Astrocyte (in vitro differentiated cells and primary cell): ENCODE results near the gene TGFB1. TPM values are rescaled to one million over a fixed set of nuclear protein-coding genes. Genes with fewer than 3 reads are reported as not detected.
A peak's percentile ranks its signal among the peaks of the same experiment; 100 is the strongest.

Experiments
- DNase-seq: peaks from one replicate; pipeline ENCODE4 v3.0.0-alpha.2; 2010; ENCODE audit warnings: low read depth
- FAIRE-seq: peaks from 2 replicates; lab custom pipeline; 2011; peaks lifted over from hg19 to GRCh38; lab: Jason Lieb, UNC
- H2AFZ ChIP-seq: 2 replicates; pipeline ENCODE4 v1.6.0; 2012; ENCODE audit warnings: low read depth, low read length, inconsistent platforms
- H3K27ac ChIP-seq: 2 replicates; pipeline ENCODE4 v1.5.1; 2011; ENCODE audit warnings: low read depth, low read length, inconsistent platforms
- H3K27me3 ChIP-seq: 2 replicates; pipeline ENCODE4 v1.6.0; 2011; ENCODE audit warnings: low read length, inconsistent platforms; ENCODE audit not compliant: insufficient read depth
- H3K36me3 ChIP-seq: 2 replicates; pipeline ENCODE4 v1.5.1; 2011; ENCODE audit warnings: low read length, inconsistent platforms; ENCODE audit not compliant: insufficient read depth
- H3K4me1 ChIP-seq: 2 replicates; pipeline ENCODE4 v1.5.1; 2011; ENCODE audit warnings: low read length, inconsistent platforms; ENCODE audit not compliant: insufficient read depth
- H3K4me2 ChIP-seq: 2 replicates; pipeline ENCODE4 v1.6.0; 2012; ENCODE audit warnings: low read length, inconsistent platforms
- H3K4me3 ChIP-seq: 2 replicates; pipeline ENCODE4 v1.5.1; 2011; ENCODE audit warnings: low read depth, mild to moderate bottlenecking, low read length, inconsistent platforms; ENCODE audit not compliant: insufficient read depth
- H3K79me2 ChIP-seq: 2 replicates; pipeline ENCODE4 v1.6.0; 2012; ENCODE audit warnings: mild to moderate bottlenecking, low read length, inconsistent platforms; ENCODE audit not compliant: insufficient read depth
- H3K9ac ChIP-seq: 2 replicates; pipeline ENCODE4 v1.6.0; 2012; ENCODE audit warnings: mild to moderate bottlenecking, low read length, inconsistent platforms
- H3K9me3 ChIP-seq: 2 replicates; pipeline ENCODE4 v1.5.1; 2012; ENCODE audit warnings: low read depth, mild to moderate bottlenecking, low read length, inconsistent platforms; ENCODE audit not compliant: insufficient read depth
- H4K20me1 ChIP-seq: 2 replicates; pipeline ENCODE4 v1.6.0; 2012; ENCODE audit warnings: low read length, inconsistent platforms; ENCODE audit not compliant: insufficient read depth
- H3K27ac Mint-ChIP-seq: one replicate; pipeline ENCODE4 v1.8.0; 2021; ENCODE audit warnings: mild to moderate bottlenecking, mixed read lengths; ENCODE audit not compliant: unreplicated experiment
- H3K27me3 Mint-ChIP-seq: one replicate; pipeline ENCODE4 v1.8.0; 2021; ENCODE audit warnings: low read depth, mixed read lengths; ENCODE audit not compliant: unreplicated experiment
- H3K36me3 Mint-ChIP-seq: one replicate; pipeline ENCODE4 v1.8.0; 2021; ENCODE audit warnings: low read depth, mixed read lengths; ENCODE audit not compliant: unreplicated experiment
- H3K4me1 Mint-ChIP-seq: one replicate; pipeline ENCODE4 v1.8.0; 2021; ENCODE audit warnings: low read depth, mixed read lengths; ENCODE audit not compliant: unreplicated experiment
- H3K4me3 Mint-ChIP-seq: one replicate; pipeline ENCODE4 v1.8.0; 2021; ENCODE audit warnings: mild to moderate bottlenecking, moderate library complexity, mixed read lengths; ENCODE audit not compliant: unreplicated experiment
- H3K9me3 Mint-ChIP-seq: one replicate; pipeline ENCODE4 v1.8.0; 2021; ENCODE audit warnings: mild to moderate bottlenecking, mixed read lengths; ENCODE audit not compliant: unreplicated experiment
- CTCF ChIP-seq: IDR thresholded peaks from 2 replicates; pipeline ENCODE4 v1.5.1; 2011; ENCODE audit warnings: low read depth, mild to moderate bottlenecking, inconsistent platforms, low read length, moderate library complexity; ENCODE audit not compliant: insufficient read depth
- EZH2 ChIP-seq: IDR thresholded peaks from 2 replicates; pipeline ENCODE4 v1.6.1; 2012; ENCODE audit warnings: mild to moderate bottlenecking, low read length, inconsistent platforms; ENCODE audit not compliant: insufficient read depth
- total RNA-seq: library from RNA; stranded (reverse); gene quantifications from 2 replicates; pipeline ENCODE4 v1.2.1, GENCODE V29; 2021

The TGFB1 gene
- total RNA-seq, 1 donor from 2014 or later: 155 TPM

- H3K4me3 ChIP-seq: peak overlapping the region; percentile 93
- peak overlapping the region; percentile 98 for H3K9ac ChIP-seq
- peak overlapping the region; percentile 100 for H3K27ac ChIP-seq
- Mint-ChIP-seq H3K36me3 (peaks cover 8% of the 10 kb centered on the region), H3K27me3 (no peaks in the 10 kb centered on the region), H3K27ac (peak overlapping the region; percentile 98), H3K4me3 (peak overlapping the region; percentile 93), H3K4me1 (peaks cover 10% of the 10 kb centered on the region), H3K9me3 (no peaks in the 10 kb centered on the region)
- peaks cover 19% of the 10 kb centered on the region for H3K4me1 ChIP-seq
- H3K79me2 ChIP-seq: peaks cover 35% of the 10 kb centered on the region
- H3K4me2 ChIP-seq: peak overlapping the region; percentile 85
- TF ChIP-seq CTCF: no peak
- no peak for TF ChIP-seq EZH2
- no peaks in the 10 kb centered on the region for H3K27me3 ChIP-seq
- no peaks in the 10 kb centered on the region for H3K9me3 ChIP-seq
- no peaks in the 10 kb centered on the region for H4K20me1 ChIP-seq
- FAIRE-seq (no peak), DNase-seq (no peak)
- no peaks in the 10 kb centered on the region for H3K36me3 ChIP-seq
- H2AFZ ChIP-seq: peak overlapping the region; percentile 65
Observed at GRCh38 chr19:41364524-41365391, 11.0 kb upstream of the TGFB1 start.

GRCh38 chr19:41363753-41364523 is 10.2 kb upstream of the TGFB1 start, which contains the start of gene B9D2:
Gene B9D2 (minus strand): TSS chr19:41364149. CDS start chr19:41363519, 630 bp downstream.
- Histone ChIP-seq H3K27me3 (no peaks in the 10 kb centered on the region), H3K9me3 (no peaks in the 10 kb centered on the region), H3K4me1 (peaks cover 19% of the 10 kb centered on the region), H3K4me2 (peak within 1 kb of the TSS; percentile 85), H3K27ac (peak within 1 kb of the TSS; percentile 100), H3K9ac (peak within 1 kb of the TSS; percentile 98), H2AFZ (peak within 1 kb of the TSS; percentile 97), H4K20me1 (no peaks in the 10 kb centered on the region), H3K36me3 (no peaks in the 10 kb centered on the region), H3K4me3 (peak within 1 kb of the TSS; percentile 93), H3K79me2 (peaks cover 30% of the 10 kb centered on the region)
- H3K4me1 Mint-ChIP-seq: peaks cover 10% of the 10 kb centered on the region
- peak within 1 kb of the TSS; percentile 93 for H3K4me3 Mint-ChIP-seq
- DNase-seq (peak; percentile 92), FAIRE-seq (peak; percentile 49)
- no peaks in the 10 kb centered on the region for H3K9me3 Mint-ChIP-seq
- H3K27ac Mint-ChIP-seq: peak within 1 kb of the TSS; percentile 98
- H3K27me3 Mint-ChIP-seq: no peaks in the 10 kb centered on the region
- TF ChIP-seq EZH2 (no peak), CTCF (no peak)
- H3K36me3 Mint-ChIP-seq: peaks cover 10% of the 10 kb centered on the region
